Activated T-helper 9 cell treated with anti-CD3 and anti-CD28 coated beads, Interleukin-2, amount 50 U/mL, for 16 hours (primary cell): Measurements from ENCODE around the gene ITGA11.

Experiments used
- DNase-seq: peaks from one replicate; pipeline ENCODE4 v3.0.0-alpha.2; 2020; ENCODE audit warnings: low read depth

ITGA11 gene

DNA sequence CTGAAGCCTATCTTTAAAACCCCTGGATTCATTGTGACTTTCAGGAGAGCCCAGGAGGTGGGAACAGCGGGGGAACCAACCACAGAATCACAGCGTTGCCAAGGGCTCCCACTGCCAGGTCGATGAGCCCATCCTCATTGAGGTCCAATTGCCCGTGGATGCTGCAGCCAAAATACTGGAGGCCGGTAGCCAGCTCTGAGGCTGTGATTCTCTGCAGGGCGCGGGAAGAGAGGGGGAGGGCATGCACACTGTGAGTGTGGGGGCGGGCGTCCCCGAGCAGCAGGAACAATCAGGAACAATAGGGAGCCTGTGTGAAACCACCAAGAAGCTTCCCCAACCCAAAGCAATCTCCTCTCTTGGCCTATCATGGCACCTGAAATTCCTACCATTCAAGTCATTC, 101.1 kb downstream of the ITGA11 start:
- no peak for DNase-seq

- no peak for DNase-seq
These were observed 101.5 kb downstream of the ITGA11 start for GRCh38 chr15:68330416-68330815.

DNA sequence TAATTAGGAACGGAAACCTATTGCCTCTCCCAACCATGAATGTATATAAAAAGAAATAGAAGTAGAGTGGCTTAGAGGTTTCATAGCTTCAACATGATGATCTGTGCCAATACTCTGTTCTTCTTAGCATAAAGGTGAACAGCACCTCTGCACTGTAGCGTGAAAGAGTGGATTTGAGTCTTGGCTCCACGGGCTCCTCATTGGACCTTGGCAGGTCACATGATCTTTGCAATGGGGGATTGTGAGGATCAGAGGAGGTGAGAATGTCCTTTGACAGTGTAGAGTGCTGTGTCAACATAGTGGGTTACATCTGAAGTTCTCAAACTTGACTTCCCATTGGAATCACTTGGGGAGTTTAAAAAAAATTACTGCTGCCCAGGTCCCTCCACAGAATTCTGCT, 103.0 kb downstream of the ITGA11 start:
- no peak for DNase-seq

DNA sequence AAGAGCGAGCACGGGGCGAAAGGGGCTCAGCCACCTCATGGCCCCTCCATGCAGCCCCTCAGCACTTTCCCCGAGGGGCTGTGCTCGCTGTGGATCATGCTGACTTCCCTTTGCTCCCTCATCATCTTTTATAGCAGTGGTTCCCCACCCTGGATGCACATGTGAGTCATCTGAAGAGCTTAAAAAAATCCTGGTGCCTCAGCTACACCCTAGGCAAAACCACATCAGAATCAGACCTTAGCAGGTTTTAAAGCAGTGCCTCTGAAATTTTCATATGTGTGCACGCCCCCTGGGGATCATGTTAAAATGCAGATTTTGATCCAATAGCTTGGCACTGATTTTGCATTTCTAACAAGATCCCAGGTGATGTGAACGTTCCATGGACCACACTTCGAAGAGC, 103.5 kb downstream of the ITGA11 start:
- no peak for DNase-seq

GRCh38 chr15:68326711-68327354, 105.1 kb downstream of the ITGA11 start:
- no peak for DNase-seq

- no peak for DNase-seq
These were observed 106.2 kb downstream of the ITGA11 start for GRCh38 chr15:68325726-68326125.

DNA sequence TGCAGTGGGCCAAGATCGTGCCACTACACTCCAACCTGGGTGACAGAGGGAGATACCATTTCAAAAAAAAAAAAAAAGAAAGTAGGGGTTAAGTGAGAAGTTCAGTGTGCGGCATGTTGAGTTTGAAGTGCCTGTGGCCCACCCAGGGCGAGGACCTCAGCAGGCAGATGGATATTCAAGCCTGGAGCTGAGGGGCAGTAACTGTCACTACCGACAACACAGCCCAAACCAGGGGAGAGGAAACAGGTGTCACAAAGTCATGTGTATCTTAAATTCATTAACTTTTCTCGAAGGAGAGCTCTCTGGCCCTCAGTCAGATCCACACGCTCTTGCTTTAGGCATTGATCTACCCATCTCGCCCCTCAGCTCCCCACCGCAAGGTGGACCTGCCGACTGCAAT, 109.2 kb downstream of the ITGA11 start:
- DNase-seq: no peak

GRCh38 chr15:68321229-68321628, 110.7 kb downstream of the ITGA11 start:
- DNase-seq: no peak

GRCh38 chr15:68319997-68320396, 112.0 kb downstream of the ITGA11 start:
- no peak for DNase-seq

DNA sequence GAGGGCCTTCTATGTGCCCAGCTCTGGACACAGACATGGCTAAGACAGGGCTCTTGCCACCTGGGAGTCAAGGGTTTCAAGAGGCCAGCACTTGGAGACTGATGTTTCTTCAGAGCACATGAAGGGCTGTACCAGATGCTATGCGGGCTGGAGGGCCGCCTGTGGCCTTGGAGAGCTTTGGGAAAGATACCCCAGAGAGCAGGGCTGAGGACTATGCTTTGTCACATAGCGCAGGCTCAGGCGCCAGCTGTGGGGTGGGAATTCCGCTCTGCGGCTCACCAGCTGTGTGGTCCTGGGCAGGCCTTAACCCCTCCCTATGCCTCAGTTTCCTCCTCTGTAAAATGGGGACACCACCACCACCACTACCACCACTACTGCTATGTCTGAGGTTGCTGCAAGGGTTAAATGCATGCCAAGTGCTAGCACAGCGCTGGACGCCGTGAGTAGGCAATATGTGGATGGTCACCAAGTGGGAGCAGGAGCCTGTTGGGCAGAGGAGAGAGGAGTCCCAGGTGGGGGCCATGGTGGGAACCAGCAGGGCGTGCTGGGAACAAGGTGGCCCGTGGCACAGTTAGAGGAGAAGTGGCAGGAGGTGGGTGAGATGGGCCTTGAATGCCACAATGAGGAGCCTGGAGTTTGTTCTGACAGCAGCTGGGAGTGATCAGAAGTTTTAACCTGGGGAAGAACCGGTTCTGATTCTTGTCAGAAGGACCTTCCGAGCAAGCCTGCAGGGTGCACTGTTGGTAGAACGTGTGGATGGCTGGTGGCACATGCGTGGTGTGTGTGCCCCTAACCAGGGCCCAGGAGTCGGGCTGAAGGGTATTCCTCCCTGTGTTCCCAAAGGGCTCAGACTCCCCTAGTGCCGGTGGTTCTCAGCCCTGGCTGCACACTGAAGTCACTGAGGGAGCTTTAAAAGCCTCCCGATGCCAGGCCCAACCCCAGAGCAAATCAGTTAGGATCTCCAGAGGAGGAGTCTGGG, 112.7 kb downstream of the ITGA11 start:
- DNase-seq: no peak

DNA sequence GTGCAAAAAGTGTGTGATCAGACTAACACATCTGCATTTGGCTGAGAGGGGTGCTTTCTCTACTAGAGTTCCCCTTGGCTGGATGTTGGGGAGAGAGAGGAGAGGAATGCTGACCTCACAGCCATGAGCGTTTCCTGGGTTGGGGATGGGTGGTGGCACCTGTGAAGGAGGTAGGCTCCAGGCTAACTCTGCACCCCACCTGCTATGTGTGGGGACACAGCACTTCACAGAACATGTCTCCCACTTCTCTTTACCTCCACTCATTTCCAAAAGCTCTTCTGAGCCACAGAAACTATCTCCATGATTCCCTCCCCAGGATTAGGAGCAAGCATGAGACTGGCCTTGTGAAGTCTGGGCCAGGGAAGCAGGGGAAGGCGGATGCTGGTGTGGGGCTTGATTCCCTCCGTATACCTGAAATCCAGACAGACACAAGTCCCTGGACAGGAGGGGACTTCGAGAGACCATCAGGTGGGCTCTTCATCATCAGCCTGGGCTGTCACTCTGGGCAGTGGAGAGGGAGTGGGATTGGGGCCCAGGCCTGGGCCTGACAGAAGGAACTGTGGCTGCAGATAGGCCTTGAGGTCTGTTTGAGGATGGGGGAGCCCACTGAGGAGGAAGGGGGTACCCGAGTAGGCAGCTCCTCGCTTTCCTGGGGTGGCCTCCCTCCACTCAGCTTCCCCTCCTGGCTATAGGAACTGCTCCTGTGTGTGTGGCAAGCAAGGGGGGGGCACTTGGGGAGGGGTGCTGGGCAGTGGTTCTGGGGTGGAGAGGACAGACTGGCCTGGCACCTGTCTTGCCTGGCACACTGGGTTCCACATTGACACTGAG, 113.7 kb downstream of the ITGA11 start:
- DNase-seq: no peak

GRCh38 chr15:68317281-68318007, 114.5 kb downstream of the ITGA11 start:
- DNase-seq: no peak

DNA sequence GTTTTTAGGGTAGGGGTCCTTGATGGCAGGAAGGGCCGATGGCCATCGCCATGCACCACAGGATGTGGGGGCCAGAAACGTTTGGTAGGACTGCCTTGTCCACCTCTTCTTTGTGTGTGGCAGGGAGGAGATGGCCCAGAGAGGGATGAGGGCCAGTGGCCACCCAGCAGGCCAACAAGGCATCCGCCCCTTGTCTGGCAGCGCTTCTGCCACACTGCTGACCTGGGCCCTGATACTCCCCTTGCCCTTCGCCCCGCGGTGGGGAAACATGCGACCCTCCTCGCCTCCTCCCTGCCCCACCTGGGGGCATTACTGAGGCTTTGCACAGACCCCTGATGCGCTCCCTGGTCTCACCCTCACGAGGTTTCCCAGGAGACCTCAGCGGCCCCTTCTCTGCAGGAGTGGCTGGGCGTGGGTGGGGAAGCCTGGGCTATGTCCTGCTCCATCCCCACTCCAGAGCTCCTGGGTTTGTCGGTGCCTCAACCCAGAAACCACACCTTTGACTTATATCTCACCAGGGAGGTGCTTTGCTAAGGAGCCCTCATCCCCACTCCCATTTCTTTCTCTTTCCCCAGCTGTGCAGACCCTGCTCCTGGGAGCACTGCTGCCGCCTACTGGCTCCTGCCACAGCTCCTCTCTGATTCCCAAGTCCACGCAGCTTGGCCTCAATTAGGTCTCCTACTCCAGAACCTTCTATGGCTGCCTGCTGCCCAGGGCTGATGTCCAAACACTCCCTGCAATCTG, 115.7 kb downstream of the ITGA11 start:
- DNase-seq: no peak

GRCh38 chr15:68315495-68316031, 116.4 kb downstream of the ITGA11 start:
- DNase-seq: no peak

DNA sequence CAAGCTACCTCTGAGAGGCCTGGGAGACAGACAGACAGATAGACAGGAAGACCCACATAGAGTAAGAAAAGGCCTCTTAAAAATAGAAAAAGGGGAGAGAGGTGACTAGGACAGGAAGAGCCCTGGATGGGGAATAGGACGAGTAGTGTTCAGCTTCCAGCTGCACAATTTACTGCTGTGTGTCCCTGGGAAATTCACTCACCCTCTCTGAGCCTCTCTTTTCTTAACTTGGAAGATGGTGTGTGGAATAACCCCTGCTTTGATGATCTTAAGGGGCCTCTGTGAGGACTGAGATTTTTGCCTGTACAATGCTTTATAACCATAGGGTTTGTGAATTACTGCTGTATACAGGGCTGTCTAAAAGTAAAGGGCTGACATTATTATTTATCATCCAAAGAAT, 116.9 kb downstream of the ITGA11 start:
- DNase-seq: no peak

GRCh38 chr15:68314563-68314962, 117.4 kb downstream of the ITGA11 start:
- no peak for DNase-seq

GRCh38 chr15:68313501-68314410, 118.2 kb downstream of the ITGA11 start:
- no peak for DNase-seq

DNA sequence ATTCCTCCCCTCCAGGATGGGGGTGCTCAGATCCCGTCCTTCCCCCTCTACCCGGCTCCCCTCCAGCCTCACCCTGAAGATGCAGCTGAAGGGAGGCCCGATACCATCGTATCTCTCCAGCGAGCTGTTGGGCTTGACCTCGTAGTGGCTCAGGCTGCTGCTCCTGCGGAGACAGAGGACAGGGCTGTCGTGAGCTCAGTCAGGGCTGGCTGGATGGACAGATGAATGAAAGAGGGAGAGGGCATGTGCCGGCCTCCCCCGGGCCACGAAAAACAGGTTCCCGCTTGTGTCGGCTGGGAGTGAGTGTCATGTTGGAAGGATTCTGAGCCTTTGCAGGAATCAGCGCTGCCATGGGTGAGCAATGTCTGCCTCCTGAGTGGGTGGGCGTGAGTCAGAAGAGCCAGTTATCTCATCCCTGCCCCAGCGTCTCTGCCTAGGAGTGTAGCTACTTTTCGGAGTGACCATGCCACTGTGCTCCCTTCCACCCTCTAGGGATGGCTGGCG, 119.2 kb downstream of the ITGA11 start:
- no peak for DNase-seq

DNA sequence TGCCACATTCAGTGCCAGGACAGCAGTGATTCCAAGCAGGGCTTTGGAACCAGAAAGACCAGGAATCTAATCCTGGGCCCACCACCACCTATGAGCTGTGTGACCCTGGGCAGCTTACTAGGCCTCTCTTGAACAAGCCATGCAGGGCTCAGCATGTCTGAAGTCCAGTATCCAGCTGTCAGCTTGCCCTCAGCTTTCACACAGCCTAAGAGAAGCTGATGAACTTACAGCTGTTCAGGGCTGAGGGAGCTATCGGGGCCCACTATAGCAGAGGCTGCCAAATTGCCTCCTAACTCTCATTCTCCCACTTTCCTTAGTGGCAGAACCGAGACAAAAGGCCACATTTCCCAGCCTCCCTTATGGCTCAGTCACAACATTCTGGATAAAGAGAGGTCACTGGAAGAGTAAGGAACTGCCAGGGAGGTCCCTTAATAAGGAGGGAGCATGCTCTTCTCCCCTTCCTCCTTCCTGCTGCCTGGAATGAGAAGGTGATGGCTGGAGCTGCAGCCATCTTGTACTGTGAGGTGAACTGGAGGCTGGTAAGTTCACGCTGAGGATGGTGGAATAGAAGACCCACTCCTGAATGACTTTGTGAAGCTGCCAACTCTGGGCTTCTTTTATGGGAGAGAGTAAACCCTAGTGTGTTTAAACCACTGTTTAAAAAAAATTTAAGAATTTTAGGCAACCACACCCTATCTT, 120.0 kb downstream of the ITGA11 start:
- DNase-seq: no peak
